PC-3 (cell line): ENCODE measurements around the gene ADGRG6.

ENCODE experiments used
- CTCF ChIP-seq: fragments of 300-600 bp; sonication (generic); conservative IDR thresholded peaks from 2 replicates; pipeline ENCODE4 v1.5.1; 2017; ENCODE audit warnings: antibody characterized with exemption, low read depth, mild to moderate bottlenecking, low read length
- EZH2phosphoT487 ChIP-seq: fragments of 300-600 bp; sonication (generic); IDR thresholded peaks from 2 replicates; pipeline ENCODE4 v1.6.1; 2018; ENCODE audit warnings: mild to moderate bottlenecking, antibody characterized with exemption, low read length, borderline replicate concordance

GRCh38 chr6:142339968-142340658 is 38.3 kb downstream of the ADGRG6 start:
- TF ChIP-seq EZH2phosphoT487: no peak
- TF ChIP-seq CTCF: no peak
